GM18907 (cell line): Measurements from ENCODE around the gene CCDC142.

ENCODE experiments used
- ATAC-seq: cut with Tn5 transposase; IDR thresholded peaks from one replicate; pipeline ENCODE4 v1.9.1; 2021; ENCODE audit warnings: mild to moderate bottlenecking, moderate library complexity; ENCODE audit not compliant: unreplicated experiment

Gene CCDC142

GRCh38 chr2:74515271-74515980 is 32.6 kb upstream of the CCDC142 start:
- ATAC-seq, result peak; percentile 14

- ATAC-seq, result no peak
Observed at GRCh38 chr2:74514368-74515270, 31.8 kb upstream of the CCDC142 start, which contains the start of gene TLX2. Gene TLX2, plus strand, starts transcription at chr2:74514450. Its CDS starts 357 bp downstream, at chr2:74514807.

GRCh38 chr2:74513605-74514367 is 31.0 kb upstream of the CCDC142 start:
- ATAC-seq, result no peak

DNA sequence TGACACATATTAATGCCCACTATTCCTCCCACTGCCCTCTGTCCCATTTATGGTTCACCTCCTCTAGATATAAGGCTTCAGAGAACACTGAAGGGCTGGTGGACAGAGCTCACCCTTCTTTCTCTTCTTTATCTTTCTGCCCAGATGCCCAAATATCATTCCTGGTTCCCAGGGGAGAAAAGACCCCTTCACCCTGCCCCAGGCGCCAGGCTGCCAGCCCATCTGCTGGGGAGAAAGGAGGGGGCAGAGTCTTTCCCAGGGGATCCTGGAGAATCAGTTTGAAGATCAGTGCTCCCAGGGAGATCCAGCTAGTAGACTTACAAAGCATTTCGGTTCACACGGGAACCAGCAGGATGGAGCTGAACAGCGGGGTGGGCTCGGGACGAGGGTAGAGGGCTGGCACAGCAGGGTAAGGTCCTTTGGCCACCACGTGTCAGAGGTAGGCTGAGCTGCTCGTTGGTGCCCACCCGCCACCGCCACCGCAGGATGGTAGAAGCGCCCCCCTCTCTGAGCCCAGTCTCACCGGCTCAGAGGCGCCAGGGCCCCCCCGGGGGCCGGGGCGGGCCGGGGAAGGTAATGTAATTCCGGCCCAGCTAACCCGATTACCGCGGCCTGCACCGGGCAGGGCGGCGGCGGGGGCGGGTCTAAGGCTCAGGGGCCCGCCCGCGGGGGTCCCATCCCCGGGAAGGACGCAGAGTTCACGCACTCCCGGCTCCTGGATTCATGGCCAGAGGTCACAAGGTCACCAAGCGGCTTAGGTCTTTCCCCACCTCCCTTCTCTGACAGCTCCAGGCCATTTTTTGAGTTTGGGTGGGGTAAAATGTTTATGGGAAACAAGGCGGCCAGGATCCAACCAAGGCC is 30.2 kb upstream of the CCDC142 start:
- ATAC-seq, result no peak

DNA sequence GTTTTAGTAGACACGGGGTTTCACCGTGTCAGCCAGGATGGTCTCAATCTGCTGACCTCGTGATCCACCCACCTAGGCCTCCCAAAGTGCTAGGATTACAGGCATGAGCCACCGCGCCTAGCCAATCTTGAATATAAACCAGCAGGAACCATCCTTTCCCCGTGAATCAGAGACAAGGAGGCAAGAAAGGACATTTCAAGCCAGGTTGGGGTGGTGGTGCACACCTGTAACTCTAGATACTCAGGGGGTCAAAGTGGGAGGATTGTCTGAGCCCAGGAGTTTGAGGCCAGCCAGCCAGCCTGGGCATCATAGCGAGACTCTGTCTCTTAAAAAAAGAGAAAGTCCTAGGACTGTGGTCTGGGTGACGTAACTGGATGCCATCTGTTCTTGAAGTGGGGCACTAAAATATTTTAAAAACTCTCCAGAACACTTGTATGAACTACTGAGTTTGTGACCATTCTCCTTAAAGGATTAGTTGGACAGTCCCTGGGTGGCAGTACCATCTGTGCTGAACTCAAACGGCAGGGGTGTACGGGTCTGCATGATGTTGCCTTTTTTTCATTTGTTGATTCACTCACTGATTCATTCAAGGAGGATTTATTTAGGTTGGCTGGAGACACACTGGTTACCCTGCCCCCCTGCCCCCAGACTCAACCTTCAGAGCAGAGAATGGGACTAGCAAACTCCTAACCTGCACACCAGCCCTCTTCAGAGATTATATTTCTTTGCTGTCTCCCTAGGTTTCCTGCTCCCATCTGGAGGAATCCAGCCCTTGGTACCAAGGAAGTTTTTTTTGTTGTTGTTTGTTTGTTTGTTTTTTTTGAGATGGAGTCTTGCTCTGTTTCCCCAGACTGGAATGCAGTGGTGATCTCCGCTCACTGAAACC is 28.5 kb upstream of the CCDC142 start:
- no peak for ATAC-seq

- no peak for ATAC-seq
Observed at GRCh38 chr2:74510272-74510671, 27.5 kb upstream of the CCDC142 start.

- ATAC-seq, result peak; percentile 21
Observed at GRCh38 chr2:74507926-74508520, 25.2 kb upstream of the CCDC142 start.

- ATAC-seq, result peak; percentile 93
Observed at GRCh38 chr2:74507145-74507925, 24.5 kb upstream of the CCDC142 start, which contains the start of gene PCGF1. Gene PCGF1, minus strand, starts transcription at chr2:74507695. Its CDS starts 27 bp downstream, at chr2:74507668.

DNA sequence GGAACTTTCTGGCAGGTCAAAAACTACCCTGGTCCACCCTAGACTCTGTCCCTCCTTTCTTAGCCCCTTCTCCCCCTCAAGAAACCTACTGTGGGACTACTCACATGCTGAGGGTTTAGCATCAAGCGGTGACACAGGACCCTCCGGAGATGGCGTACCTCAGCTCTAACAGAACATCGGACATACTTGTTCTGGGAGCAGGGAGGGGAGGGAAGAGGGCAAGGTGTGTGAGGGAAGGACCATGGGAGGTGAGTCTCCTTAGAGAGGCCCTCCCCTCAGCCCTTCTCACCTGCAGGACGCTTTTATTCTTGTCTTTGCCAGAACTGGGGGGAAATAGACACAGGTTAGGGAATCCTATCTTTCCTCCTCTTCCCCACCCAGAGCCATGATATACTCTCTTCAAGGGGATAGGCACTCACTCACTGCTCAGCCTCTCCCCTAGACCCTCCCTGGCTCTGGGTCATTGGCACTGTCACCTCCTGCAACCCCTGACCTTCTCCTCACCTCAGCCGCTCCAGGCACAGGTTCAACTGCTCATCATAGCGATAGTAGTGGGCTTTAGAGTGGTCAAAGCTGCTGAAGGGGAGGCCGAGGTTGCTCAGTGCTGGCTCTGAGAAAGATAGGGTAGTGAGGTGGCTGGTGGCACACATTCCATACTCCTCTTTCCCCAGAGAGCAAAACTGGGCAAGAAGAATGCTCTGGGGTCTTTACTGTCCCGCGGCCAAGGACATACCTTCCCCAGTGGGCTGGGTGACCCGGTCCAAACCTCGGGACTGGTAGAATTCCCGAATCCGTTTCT is 22.8 kb upstream of the CCDC142 start:
- no peak for ATAC-seq

GRCh38 chr2:74504591-74504990 is 21.8 kb upstream of the CCDC142 start:
- ATAC-seq, result no peak

GRCh38 chr2:74503506-74504475 is 21.0 kb upstream of the CCDC142 start:
- no peak for ATAC-seq

GRCh38 chr2:74502720-74503505 is 20.1 kb upstream of the CCDC142 start:
- peak; percentile 38 for ATAC-seq

DNA sequence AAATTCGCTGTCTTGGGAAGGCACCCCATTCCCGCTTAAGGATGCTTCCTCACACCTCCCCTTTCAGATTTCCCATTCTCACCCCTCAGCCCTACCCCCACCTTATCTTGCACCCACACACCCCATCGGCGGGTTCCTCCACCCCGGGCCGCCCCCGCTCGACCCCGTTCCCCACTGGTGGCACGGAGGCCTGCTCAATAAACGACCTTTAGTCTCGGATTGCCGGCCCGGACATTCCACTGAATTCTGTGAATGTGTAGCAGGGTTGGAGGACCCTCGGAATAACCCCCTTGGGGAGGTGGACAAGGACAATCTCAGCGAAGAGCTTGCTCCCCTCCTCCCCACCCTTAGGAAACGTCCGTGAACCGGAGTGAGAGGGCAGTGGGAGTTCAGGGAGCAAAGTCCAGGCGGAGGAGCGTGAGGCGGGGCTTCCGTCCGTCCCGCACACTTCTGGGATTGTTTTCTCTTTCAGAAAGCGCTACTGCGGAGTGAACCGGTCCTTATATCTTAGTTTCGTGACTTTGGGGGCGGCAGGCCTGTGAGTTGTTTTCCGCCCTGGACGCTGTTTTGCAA is 19.4 kb upstream of the CCDC142 start:
- ATAC-seq, result no peak

- no peak for ATAC-seq
Observed at GRCh38 chr2:74501335-74502071, 18.7 kb upstream of the CCDC142 start.
